NCI-H146 treated with DMSO at 0.1 percent for 48 hours (cell line): ENCODE measurements around the gene IQGAP3.
"Not testable (repeated sequence)": the region's sequence is repeated elsewhere in the genome, so short reads cannot be mapped to it uniquely, and the experiment has no call there.

ENCODE experiments used
- DNase-seq: peaks from one replicate; lab custom pipeline; 2025; ENCODE audit not compliant: unreplicated experiment; lab: John Stamatoyannopoulos, UW

The IQGAP3 gene

DNA sequence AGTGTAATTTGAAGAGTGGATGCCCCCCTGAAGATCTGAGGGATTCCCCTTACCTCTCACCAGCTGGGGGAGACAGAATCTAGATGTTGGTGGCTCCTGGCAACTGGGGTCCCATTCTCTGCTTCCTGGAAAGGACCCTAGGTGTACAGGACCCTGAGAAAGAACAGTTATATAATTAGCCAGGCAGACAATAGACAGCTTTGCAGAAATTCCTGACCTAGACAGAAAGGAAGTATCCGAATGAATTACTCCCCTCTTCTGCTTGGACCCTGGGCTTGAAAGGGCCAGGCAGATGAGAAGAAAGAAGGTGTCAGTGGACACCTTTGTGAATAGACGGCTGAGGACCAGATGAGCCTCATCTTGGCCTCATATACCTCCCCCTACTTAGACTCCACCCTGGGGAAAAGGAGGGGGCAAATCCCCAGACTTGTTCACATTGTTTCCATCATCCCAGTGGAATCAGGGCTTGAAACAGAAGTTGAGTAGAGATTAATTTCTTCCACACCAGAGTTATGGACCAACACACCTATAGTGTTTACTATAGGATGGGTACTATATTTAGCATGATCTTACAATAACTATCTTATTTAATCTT is 1.8 kb upstream of the IQGAP3 start:
- no peak for DNase-seq

DNA sequence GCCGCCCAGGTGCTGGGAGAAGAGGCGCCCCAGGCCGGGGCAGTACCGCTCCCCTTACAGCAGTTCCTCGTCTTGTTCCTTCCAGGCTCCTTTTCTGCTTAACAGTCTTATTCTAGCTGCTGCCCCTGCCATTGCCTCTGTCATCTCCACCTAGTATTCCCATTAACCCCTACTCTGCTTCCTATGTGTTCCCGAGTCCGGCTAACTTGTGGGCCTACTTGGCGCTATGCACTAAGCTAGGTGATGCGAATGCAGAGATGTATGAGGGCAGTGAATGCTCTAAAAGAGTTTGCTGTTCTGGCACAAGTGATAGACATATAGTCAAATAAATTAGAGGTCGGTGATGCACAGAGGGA is 276 bp upstream of the IQGAP3 start:
- DNase-seq, result no peak

DNA sequence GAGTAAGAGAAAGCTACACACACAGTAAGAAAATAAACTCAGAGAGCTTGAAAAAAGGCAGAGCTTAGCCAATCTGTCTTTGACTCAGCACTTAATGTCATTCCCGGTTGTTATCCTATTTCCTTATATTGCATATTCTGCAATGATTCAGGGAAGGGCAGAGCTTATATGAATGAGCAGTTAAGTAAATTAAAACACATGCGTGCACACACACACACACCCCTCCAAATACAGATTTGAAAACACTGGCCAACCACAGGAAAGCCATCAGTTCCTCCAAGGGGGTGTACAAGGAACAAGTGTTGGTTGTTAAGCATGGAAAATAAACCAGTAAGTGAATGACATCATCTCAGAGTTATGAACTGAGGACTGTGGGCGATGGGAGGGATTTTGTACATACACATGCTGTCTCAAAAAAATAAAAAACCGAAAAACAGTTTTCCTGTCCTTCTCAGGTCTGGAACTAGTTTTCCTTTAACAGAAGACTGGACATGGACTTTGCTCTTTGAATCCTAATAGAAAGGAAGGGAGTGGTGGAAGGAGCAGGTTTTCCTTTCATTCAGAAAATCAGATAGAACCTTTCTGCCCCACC is 1.0 kb downstream of the IQGAP3 start:
- DNase-seq, result no peak

DNA sequence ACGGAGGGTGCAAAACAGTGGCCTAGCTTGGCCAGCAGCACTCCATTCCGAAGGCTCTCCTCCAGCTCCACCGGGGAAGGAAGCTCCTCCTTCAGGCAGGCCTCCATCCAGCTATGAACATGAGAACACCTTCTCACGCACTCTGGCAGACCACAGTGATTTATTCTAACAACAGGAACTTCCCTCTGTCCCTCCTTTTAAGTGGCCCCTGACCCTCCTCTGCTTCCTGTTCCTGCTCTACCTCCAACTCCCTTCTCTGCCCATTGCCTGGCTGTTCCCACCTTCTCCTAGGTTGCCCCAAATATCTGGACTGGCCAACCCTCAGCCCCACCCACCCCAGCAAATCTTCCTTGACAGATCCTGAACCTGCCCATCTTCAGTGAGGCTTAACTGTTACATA is 5.9 kb downstream of the IQGAP3 start:
- DNase-seq, result no peak

DNA sequence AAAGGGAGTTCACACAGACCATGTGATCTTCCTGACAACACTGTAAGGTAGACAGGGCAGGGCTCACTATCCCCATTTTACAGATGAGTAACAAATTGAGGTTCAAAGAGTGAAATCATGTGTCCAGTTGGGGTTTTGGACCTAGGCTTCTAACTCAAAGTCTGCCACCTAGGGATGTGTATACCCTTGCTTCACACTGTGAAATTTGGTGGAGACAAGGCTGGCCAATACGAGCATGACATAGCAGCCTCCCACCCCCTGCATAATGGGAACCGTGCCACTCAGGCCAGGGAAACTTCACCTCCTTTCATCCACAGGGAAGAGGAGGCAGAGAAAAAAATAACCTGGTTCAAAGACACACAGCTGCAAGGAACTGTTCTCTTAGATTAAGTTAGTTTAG is 6.8 kb downstream of the IQGAP3 start:
- DNase-seq, result no peak

DNA sequence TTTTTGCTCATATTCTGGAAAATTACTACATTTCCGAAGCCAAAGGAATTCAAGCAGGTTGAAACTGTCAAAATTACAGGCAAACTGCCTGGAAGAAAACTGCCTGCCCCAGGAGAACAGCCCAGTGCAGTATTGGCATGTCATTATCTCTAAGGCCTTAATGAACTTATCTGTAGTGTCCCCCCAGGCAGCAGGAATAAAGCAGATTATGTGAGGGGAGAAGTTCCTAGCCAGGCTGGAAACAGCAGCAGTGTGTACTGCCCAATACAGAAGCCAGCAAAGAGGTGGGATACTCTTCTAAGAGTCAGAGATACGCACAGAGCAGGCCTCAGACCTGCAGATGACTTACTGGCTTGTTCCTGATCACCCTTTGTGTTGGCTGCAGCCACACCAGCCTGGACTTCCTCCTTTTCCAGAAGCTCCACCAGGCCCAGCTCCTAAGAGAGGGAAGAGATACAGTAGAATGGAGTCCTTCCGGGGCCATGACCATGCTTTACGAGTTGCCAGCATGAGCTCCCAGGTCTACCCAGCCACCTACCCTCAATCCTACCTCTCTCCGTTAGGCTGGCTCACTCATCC is 11.7 kb downstream of the IQGAP3 start:
- DNase-seq, result no peak

DNA sequence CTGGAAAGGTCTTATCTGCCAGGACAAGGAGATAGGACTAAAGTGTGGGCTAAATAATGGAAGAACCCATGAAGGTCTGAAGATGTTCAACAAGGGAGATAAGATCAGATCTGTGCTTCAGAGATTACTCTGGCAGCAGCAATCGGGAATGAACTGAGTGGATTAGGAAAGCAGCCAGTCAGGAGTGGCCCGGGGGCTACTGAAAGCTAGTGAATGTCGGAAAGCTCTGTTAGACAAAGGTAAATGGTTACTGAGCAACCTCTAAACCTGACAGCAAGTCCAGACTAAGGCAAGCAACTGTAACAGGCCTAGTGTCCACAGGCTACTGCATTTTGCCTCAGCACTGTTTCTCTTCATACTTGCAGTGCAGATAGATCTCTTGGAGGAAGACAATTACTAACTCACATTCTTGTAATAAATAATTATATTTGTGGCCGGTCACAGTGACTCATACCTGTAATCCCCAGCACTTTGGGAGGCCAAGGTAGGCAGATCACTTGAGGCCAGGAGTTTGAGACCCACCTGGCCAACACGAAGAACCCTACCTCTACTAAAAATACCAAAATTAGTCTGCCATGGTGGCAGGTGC is 12.5 kb downstream of the IQGAP3 start:
- no peak for DNase-seq

DNA sequence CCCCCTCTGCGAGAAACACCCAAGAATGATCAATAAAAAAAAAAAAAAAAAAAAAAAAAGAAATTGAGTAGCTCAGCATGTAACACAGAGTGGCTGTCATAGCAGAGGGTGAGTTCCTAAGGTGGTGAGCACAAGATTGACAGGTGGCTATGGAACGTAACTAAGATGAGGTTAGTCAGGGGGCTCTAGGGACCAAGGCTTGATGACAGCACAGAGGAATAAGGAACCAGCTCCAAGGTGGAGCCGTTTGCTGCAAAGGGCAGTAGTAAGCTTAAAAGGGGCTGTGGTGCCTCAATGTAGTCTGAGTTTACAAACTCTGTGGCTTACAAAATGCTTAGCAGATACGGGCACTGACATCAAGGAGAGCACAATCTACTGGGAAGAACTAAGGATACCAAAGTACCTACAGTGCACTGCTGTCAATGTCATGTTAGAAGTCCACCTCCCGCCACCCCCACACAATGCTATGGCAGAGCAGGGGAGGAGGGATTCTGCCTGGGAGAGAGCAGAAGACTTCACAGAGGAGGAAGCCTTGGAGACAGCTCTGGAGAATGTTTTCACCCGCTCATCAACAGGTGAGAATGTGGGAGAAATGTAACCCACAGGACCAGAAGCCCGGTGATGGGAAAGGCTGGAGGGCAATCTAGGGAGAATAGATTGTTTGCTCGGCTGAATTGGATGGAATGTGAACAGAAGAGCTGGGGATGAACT is 13.1 kb downstream of the IQGAP3 start:
- DNase-seq, result no peak

DNA sequence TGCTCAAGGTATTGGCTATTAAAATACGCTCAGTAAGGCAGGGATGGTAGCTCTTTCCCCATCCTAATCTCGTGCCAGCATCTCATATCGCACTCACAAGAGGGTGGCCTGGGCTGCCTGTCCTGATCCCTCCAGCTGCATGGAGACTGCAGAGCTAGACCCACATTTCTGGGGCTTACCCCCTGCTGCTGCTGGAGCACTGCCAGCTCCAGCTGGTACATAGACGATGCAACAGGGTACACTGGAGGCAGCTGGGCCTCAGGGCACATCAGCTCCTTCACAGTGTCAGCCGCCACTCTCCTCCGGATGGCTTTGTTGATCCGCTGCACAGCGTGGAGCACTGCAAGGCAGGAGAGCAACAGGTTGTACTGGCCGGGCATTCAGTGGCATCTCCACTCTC is 16.0 kb downstream of the IQGAP3 start:
- DNase-seq, result no peak

DNA sequence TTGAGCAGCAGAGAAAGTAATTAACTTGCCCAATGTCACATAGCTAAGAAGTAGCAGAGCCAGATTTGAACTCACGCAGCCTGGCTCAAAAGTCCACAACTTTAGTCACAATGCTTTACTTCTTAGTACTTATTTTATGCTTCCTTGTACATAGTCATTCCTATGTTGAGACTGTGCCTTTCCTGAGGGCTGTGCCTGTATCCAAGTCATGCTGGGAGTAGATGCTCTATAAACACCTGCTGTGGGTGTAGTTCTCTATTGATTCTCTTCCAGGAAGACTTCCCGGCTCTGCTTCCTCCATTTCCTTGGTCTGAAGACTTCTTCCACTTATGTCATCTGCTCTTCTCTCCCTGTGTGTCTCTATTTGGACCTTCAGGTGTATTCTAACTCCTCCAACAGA is 16.6 kb downstream of the IQGAP3 start:
- DNase-seq, result no peak

DNA sequence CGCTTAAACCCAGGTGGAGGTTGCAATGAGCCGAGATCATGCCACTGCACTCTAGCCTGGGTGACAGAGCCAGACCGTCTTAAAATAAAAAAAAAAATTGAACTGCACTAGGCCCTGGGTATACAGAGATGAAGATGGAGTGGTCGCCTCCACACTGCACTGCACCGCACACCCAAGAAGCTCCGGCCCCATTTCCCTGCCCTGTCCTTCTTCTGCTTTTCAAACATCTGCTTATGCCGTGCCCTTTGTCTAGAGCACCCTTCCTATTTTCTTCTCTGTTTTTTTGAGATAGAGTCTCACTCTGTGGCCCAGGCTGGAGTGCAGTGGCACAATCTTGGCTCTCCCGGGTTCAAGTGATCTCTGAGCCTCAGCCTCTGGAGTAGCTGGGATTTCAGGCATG is 17.4 kb downstream of the IQGAP3 start:
- no peak for DNase-seq

DNA sequence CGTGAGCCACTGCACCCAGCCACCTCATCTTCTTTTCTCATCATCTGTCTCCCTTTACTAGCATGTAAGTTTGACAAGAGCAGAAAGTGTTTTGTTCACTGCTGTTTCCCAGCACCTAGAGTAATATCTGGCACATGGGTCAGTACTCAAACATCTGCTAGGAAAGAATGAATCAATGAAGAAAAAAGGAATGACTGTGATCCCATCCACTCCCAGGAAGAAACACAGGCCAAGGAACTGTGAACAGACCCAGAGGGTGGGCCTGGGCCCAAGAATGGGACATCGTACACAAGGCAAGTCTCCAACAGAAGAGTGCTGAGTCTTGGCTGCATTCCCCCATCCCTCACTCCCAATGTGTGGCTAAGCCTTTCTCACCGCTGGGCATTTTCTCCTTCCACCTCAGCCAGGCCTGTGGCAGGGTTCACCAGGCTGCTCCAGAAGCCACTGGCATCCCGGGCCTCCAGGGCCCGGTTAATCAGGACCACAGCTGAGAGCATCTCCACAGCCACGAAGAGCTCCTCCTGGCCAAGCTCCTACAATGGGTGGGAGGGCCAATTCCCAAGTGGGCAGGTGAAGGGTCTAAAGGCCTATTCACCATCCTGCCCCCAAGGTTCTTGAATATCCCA is 18.4 kb downstream of the IQGAP3 start:
- no peak for DNase-seq

DNA sequence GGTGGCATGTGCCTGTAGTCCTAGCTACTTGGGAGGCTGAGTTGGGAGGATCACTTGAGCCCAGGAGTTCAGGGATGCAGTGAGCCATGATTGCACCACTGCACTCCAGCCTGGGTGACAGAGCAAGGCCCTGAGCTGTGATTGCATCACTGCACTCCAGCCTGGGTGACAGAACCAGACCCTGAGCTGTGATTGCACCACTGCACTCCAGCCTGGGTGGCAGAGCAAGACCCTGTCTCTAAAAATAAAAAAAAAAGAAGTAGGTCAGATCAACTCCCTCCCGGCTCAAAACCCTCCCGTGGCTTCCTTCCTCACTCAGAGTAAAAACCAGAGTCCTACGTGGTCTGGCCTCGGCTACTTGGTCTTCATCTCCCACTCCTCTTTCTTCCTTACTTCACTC is 19.4 kb downstream of the IQGAP3 start:
- not testable (repeated sequence) for DNase-seq

DNA sequence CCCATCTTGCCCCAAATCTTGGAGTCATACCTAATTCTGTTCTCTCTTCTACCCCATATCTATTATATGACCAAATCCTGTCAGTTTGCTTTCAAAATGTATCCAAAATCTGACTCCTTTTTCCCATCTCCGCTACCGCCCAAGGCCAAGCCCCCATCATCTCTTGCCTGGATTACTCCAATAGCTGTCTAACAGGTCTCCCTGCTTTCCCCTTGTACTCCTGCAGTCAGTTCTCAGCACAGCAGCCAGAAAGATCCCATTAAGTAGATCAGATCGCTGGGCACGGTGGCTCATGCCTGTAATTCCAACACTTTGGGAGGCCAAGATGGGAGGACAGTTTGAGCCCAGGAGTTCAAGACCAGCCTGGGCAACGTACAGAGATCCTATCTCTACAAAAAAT is 19.8 kb downstream of the IQGAP3 start:
- no peak for DNase-seq

DNA sequence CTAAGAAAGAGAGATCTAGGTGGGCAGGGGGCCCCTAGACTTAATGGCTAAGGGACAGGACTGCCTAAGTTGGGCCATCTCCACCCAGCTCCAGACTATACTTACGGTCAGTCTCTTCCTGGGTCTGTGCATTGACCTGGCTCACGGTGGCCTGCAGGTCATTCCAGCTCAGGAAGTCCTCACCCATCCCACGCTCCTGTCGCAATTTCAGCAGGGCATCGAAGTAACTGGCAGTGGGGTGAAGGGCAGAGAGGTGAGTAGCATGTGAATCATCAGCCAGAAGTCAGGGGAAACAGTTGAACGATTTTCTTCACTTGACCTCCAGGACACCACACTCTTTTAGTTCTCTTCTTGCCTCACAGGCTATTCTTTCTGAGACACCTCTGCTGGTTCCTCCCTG is 20.5 kb downstream of the IQGAP3 start:
- no peak for DNase-seq

DNA sequence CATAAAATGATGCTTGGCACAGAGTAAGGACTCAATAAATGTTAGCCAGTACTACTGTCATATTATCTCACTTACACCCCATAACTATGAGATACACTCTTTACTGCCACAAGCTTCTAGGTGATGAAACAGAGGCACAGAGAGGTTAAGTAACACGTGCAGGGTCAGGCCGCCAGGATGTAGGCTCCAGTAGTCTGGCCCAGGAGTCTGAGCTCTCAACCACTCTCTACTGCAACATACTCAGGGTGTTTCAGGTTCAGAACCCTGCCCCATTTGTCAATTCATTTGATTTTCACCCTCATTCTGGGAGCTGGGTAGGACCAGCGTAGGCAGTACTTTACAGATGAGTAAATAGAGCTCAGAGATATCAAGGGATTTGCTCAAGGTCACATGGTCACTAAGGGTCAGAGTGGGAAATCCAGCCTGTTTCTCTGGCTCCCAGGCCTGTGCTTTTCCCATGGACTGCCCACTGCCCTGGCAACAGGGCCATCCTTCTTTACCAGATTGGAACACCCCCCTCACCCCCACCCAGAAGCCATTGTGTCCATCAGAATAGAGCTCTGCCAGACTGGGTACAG is 21.2 kb downstream of the IQGAP3 start:
- no peak for DNase-seq

DNA sequence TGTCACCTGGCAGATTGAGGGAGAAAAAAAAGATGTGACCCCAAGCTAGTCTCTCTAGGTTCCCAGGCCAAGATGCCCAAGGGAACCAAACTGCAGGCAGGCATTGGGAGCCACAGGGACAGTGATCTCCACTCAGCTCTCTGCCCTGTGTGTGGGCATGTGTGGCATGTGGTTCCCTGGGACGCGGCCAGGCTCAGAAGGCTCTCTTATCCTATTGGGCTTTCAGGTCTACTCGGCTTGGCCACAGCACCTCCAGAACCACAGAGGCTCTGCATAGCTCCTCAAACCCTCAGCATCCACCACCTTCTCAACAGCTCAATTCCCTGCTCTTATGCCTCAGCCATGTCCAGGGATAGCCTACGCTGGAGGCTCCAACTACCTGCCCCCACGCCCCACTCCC is 22.0 kb downstream of the IQGAP3 start:
- no peak for DNase-seq

DNA sequence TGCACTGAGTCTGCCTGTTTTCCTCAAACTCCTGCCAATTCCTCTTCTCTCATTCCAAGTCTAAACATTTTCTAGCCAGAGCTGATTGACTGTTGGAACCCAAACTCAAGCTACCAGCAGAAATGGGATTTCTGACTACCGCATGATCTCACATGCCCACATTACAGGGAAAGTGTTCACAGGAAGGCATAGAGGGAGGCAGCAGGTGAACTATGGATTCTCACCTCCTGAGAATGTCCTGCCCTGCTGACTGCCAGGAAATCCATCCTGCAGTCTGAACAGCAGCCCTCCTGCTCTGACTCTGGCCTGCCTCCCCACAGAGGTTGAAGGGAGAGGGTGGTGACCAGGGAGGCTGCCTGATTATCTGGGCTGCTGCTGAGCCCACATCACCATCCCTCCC is 22.5 kb downstream of the IQGAP3 start:
- DNase-seq, result no peak

DNA sequence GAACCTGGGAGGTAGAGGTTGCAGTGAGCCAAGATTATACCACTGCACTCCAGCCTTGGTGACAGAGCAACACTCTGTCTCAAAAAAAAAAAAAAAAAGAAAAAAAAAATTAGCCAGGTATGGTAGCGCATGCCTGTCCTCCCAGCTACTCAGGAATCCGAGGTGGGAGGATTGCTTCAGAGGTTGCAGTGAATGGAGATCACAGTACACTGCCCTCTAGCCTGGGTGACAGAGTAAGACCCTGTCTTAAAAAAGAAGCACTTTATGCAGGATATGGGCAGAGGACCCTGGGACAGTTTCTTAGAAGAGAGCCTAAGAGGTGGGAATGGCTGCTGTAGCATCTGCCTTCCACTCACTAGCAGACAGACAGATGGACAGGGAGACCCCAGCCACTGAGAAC is 23.0 kb downstream of the IQGAP3 start:
- no peak for DNase-seq

DNA sequence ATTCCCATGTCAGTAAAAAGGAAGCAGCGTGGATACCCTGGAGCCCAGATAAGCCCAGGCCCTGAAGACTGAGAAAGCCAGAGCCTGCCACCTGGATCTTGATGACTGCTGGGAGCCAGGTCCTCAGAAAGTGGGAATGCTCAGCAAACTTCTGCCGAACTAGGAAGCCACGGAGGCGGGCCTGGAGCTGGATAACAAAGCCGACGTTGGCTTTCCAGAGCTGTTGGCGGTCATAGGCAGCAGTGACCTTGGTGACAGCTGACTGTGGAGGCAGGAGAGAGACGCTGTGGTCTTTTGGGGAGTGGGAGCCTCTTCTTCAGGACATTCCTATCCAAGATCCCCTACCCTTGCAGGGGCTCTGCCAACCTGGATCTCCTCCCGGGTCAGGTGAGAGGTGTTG is 24.4 kb downstream of the IQGAP3 start:
- no peak for DNase-seq

DNA sequence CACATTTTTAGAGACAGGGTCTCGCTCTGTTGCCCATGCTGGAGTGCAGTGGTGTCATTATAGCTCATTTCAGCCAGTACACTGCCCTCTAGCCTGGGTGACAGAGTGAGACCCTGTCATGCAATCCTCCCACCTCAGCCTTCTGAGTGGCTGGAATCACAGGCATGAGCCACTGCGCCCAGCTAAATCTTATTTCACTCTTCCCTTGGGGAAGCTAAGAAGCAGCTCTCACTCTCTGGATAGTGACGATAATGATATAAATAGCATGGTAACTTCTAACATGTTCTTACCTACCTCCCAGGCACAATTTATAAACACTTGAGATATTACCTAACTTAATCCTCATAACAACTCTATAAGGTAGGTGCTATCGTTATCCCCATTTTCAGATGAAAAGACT is 24.9 kb downstream of the IQGAP3 start:
- DNase-seq, result no peak
